ENCODE data around the gene ESRRG.

GRCh38 chr1:216596281-216596862 is 126.9 kb downstream of the ESRRG start:
- TF ChIP-seq EZH2 (IDR thresholded peaks at IDR 0.05; ENCODE audit: borderline replicate concordance, low read depth, low read length, severe bottlenecking) (no peak), CTCF (IDR thresholded peaks at IDR 0.05; ENCODE audit: borderline replicate concordance, extremely low read depth, low read length, poor library complexity, severe bottlenecking) (no peak)

Data from DND-41 (cell line).